GM23248 (cell line): ENCODE measurements around the gene TIAM2.

Experiments used
- EZH2 ChIP-seq: fragments of 200-600 bp; sonication (generic); IDR thresholded peaks from 2 replicates; pipeline ENCODE4 v1.6.1; 2018; ENCODE audit warnings: antibody characterized with exemption, mild to moderate bottlenecking; ENCODE audit not compliant: insufficient read depth, poor library complexity, severe bottlenecking
- EZH2phosphoT487 ChIP-seq: fragments of 200-600 bp; sonication (generic); IDR thresholded peaks from 2 replicates; pipeline ENCODE4 v1.6.1; 2018; ENCODE audit warnings: antibody characterized with exemption, moderate library complexity, mild to moderate bottlenecking, low read depth; ENCODE audit not compliant: insufficient read depth

GRCh38 chr6:155077331-155077730 is 82.2 kb downstream of the TIAM2 start:
- TF ChIP-seq EZH2 (no peak), EZH2phosphoT487 (no peak)
